Neuronal stem cell (in vitro differentiated cells): ENCODE data around the gene NUP62.

Experiments used
- DNase-seq: peaks from one replicate; pipeline ENCODE4 v3.0.0-alpha.2; 2013; ENCODE audit warnings: low spot score
- H2AFZ ChIP-seq: one replicate; pipeline ENCODE4 v1.6.1; 2013; ENCODE audit warnings: mild to moderate bottlenecking, low read length, inconsistent platforms
- H2AK5ac ChIP-seq: 2 replicates; pipeline ENCODE4 v1.6.1; 2013; ENCODE audit warnings: low read depth, mild to moderate bottlenecking, inconsistent platforms, low read length, moderate library complexity, mixed read lengths
- H2BK120ac ChIP-seq: 2 replicates; pipeline ENCODE4 v1.6.1; 2013; ENCODE audit warnings: low read depth, mild to moderate bottlenecking, inconsistent platforms, low read length, moderate library complexity, mixed read lengths
- H2BK12ac ChIP-seq: one replicate; pipeline ENCODE4 v1.6.1; 2013; ENCODE audit warnings: low read length, inconsistent platforms
- H2BK15ac ChIP-seq: 2 replicates; pipeline ENCODE4 v1.6.1; 2013; ENCODE audit warnings: mild to moderate bottlenecking, low read length, inconsistent platforms, mixed read lengths
- H2BK5ac ChIP-seq: one replicate; pipeline ENCODE4 v1.6.1; 2013; ENCODE audit warnings: inconsistent platforms, mild to moderate bottlenecking, low read length, moderate library complexity
- H3K14ac ChIP-seq: one replicate; pipeline ENCODE4 v1.6.1; 2013; ENCODE audit warnings: low read length, inconsistent platforms
- H3K18ac ChIP-seq: 2 replicates; pipeline ENCODE4 v1.6.1; 2013; ENCODE audit warnings: low read length, inconsistent platforms
- H3K23ac ChIP-seq: 2 replicates; pipeline ENCODE4 v1.6.1; 2013; ENCODE audit warnings: low read depth, mild to moderate bottlenecking, mixed read lengths, low read length, inconsistent platforms; ENCODE audit not compliant: poor library complexity
- H3K27ac ChIP-seq: replicated peaks from 3 replicates; pipeline ENCODE4 v1.5.1; 2013; ENCODE audit warnings: low read length, inconsistent platforms
- H3K27me3 ChIP-seq, 3 experiments: 2 replicates each; pipeline ENCODE4 v1.6.1; 2013; ENCODE audit warnings: low read length in 3 of 3, mild to moderate bottlenecking in 2 of 3, inconsistent platforms in 1 of 3, low read depth in 1 of 3, mixed read lengths in 1 of 3, moderate library complexity in 1 of 3; ENCODE audit not compliant: control insufficient read depth in 3 of 3, insufficient read depth in 3 of 3
- H3K36me3 ChIP-seq, 2 donors: replicated peaks in 1 of 2; 2 replicates each; pipeline ENCODE4 v1.6.1; 2013; ENCODE audit warnings: low read length in 2 of 2; ENCODE audit not compliant: control insufficient read depth in 2 of 2, insufficient read depth in 2 of 2
- H3K4ac ChIP-seq: 2 replicates; pipeline ENCODE4 v1.6.1; 2013; ENCODE audit warnings: inconsistent platforms, mild to moderate bottlenecking, low read length, moderate library complexity
- H3K4me1 ChIP-seq, 2 donors: 1 replicate in 1 of 2; 2 replicates in 1 of 2; pipeline ENCODE4 v1.6.1; 2013; ENCODE audit warnings: low read length in 2 of 2, low read depth in 1 of 2; ENCODE audit not compliant: control insufficient read depth in 2 of 2, insufficient read depth in 1 of 2
- H3K4me2 ChIP-seq: one replicate; pipeline ENCODE4 v1.6.1; 2013; ENCODE audit warnings: mild to moderate bottlenecking, low read length, inconsistent platforms; ENCODE audit not compliant: insufficient read depth, poor library complexity, severe bottlenecking
- H3K4me3 ChIP-seq, 2 donors: 2 replicates each; pipeline ENCODE4 v1.5.1; 2013; ENCODE audit warnings: low read length in 2 of 2, mild to moderate bottlenecking in 2 of 2, inconsistent platforms in 1 of 2, moderate library complexity in 1 of 2
- H3K79me1 ChIP-seq: one replicate; pipeline ENCODE4 v1.6.1; 2013; ENCODE audit warnings: low read depth, mild to moderate bottlenecking, inconsistent platforms, low read length, moderate library complexity
- H3K9ac ChIP-seq: one replicate; pipeline ENCODE4 v1.6.1; 2013; ENCODE audit warnings: mild to moderate bottlenecking, low read depth, low read length, inconsistent platforms; ENCODE audit not compliant: poor library complexity
- H3K9me3 ChIP-seq, 2 donors: replicated peaks in 1 of 2; 2 replicates each; pipeline versions ENCODE3 to v1.6.1; 2013; ENCODE audit warnings: low read length in 2 of 2, mild to moderate bottlenecking in 2 of 2, inconsistent platforms in 1 of 2, low read depth in 1 of 2, mixed read lengths in 1 of 2, moderate library complexity in 1 of 2; ENCODE audit not compliant: control insufficient read depth in 2 of 2, insufficient read depth in 1 of 2
- H4K8ac ChIP-seq: one replicate; pipeline ENCODE4 v1.6.1; 2013; ENCODE audit warnings: low read depth, mild to moderate bottlenecking, inconsistent platforms, low read length, moderate library complexity
- H4K91ac ChIP-seq: one replicate; pipeline ENCODE4 v1.6.1; 2013; ENCODE audit warnings: low read length, low read depth, mild to moderate bottlenecking, inconsistent platforms; ENCODE audit not compliant: poor library complexity
- WGBS, 2 donors: extraction: QIAGEN DNeasy Blood & Tissue Kit; methylation state at CpG; one replicate each; pipeline ENCODE4 v1.1.7; 2013; ENCODE audit warnings: missing lambda C conversion rate in 2 of 2, mixed read lengths in 1 of 2; ENCODE audit not compliant: insufficient read length in 2 of 2, insufficient replicate concordance in 1 of 2; ENCODE audit errors: extremely low coverage in 2 of 2; 5-methylcytosine and 5-hydroxymethylcytosine counted together

NUP62 gene

GRCh38 chr19:49884109-49884508 lies 45.2 kb downstream of the NUP62 start:
- DNase-seq = no peak
- WGBS, 2 donors = no CpG with 5 or more reads among the region's 18 CpGs

GRCh38 chr19:49883094-49883493 lies 46.2 kb downstream of the NUP62 start:
- Histone ChIP-seq H2BK120ac (no peak overlapping the region), H2BK15ac (no peak overlapping the region), H3K4me1 (peaks cover 4 to 7% of the 10 kb centered on the region in 2 donors), H3K14ac (no peak overlapping the region), H3K4ac (no peak overlapping the region), H3K4me2 (no peak overlapping the region), H2AK5ac (peak overlapping the region; percentile 36), H2BK5ac (no peak overlapping the region), H3K23ac (no peak overlapping the region), H3K36me3 (peaks cover 65 to 69% of the 10 kb centered on the region in 2 donors), H3K18ac (no peak overlapping the region), H3K79me1 (peaks cover 13% of the 10 kb centered on the region), H4K91ac (no peak overlapping the region), H3K27me3 (no peaks in the 10 kb centered on the region), H3K9ac (no peak overlapping the region), H3K27ac (no peak overlapping the region), H3K4me3 (no peak overlapping the region), H2BK12ac (no peak overlapping the region), H4K8ac (peak overlapping the region; percentile 23), H2AFZ (no peak overlapping the region), H3K9me3 (peaks cover 7 to 14% of the 10 kb centered on the region in 2 donors)
- WGBS, 2 donors = no CpG with 5 or more reads among the region's 5 CpGs
- DNase-seq = no peak

More at GRCh38 chr19:49884109-49884508, 45.2 kb downstream of the NUP62 start:
- Histone ChIP-seq H3K79me1 (peaks cover 9% of the 10 kb centered on the region), H2BK15ac (no peak overlapping the region), H2AFZ (no peak overlapping the region), H3K18ac (no peak overlapping the region), H3K4me1 (no peaks in the 10 kb centered on the region), H3K27ac (no peak overlapping the region), H3K36me3 (peaks cover 62 to 64% of the 10 kb centered on the region in 2 donors), H4K8ac (no peak overlapping the region), H3K4me3 (no peak overlapping the region), H2BK12ac (no peak overlapping the region), H3K27me3 (peaks cover 0 to under 1% (median 0%) of the 10 kb centered on the region in 3 experiments), H3K4ac (no peak overlapping the region), H4K91ac (no peak overlapping the region), H2BK120ac (no peak overlapping the region), H3K23ac (no peak overlapping the region), H3K4me2 (no peak overlapping the region), H3K14ac (no peak overlapping the region), H2BK5ac (no peak overlapping the region), H3K9ac (no peak overlapping the region), H2AK5ac (no peak overlapping the region), H3K9me3 (peaks cover 7 to 14% of the 10 kb centered on the region in 2 donors)

- no peaks in the 10 kb centered on the region for H3K27me3 ChIP-seq
- peaks cover 7 to 14% of the 10 kb centered on the region in 2 donors for H3K9me3 ChIP-seq
- H3K14ac ChIP-seq = no peak overlapping the region
- no peak overlapping the region for H4K91ac ChIP-seq
- H2BK120ac ChIP-seq = no peak overlapping the region
- H3K4me1 ChIP-seq = peaks cover 5 to 7% of the 10 kb centered on the region in 2 donors
- H4K8ac ChIP-seq = peak overlapping the region; percentile 23
- no peak overlapping the region for H2BK15ac ChIP-seq
- no peak overlapping the region for H3K18ac ChIP-seq
- no peak overlapping the region for H2AFZ ChIP-seq
- H3K4me3 ChIP-seq = no peak overlapping the region
- no peak overlapping the region for H3K27ac ChIP-seq
- no CpG with 5 or more reads among the region's 14 CpGs for WGBS, 2 donors
- no peak overlapping the region for H3K9ac ChIP-seq
- H2BK12ac ChIP-seq = no peak overlapping the region
- no peak overlapping the region for H2BK5ac ChIP-seq
- no peak overlapping the region for H3K4ac ChIP-seq
- no peak overlapping the region for H3K23ac ChIP-seq
- DNase-seq = no peak
- H2AK5ac ChIP-seq = peak overlapping the region; percentile 36
- peaks cover 65 to 69% of the 10 kb centered on the region in 2 donors for H3K36me3 ChIP-seq
- H3K4me2 ChIP-seq = no peak overlapping the region
- peaks cover 13% of the 10 kb centered on the region for H3K79me1 ChIP-seq
Observed at GRCh38 chr19:49882643-49883042, 46.7 kb downstream of the NUP62 start.

GRCh38 chr19:49881672-49882394 lies 47.5 kb downstream of the NUP62 start:
- H3K27ac ChIP-seq = no peak overlapping the region
- no peak overlapping the region for H4K91ac ChIP-seq
- H4K8ac ChIP-seq = no peak overlapping the region
- H3K9ac ChIP-seq = no peak overlapping the region
- no peak overlapping the region for H2BK5ac ChIP-seq
- H3K36me3 ChIP-seq = peaks cover 62 to 69% of the 10 kb centered on the region in 2 donors
- H3K4ac ChIP-seq = no peak overlapping the region
- H3K9me3 ChIP-seq = peaks cover 7 to 14% of the 10 kb centered on the region in 2 donors
- no peak overlapping the region for H3K4me3 ChIP-seq
- H3K4me2 ChIP-seq = no peak overlapping the region
- H3K27me3 ChIP-seq = no peaks in the 10 kb centered on the region
- peaks cover 13% of the 10 kb centered on the region for H3K79me1 ChIP-seq
- DNase-seq = no peak
- no CpG with 5 or more reads among the region's 31 CpGs for WGBS, 2 donors
- peak overlapping the region; percentile 14 for H3K23ac ChIP-seq
- H3K4me1 ChIP-seq = peaks cover 5 to 7% of the 10 kb centered on the region in 2 donors
- no peak overlapping the region for H2BK15ac ChIP-seq
- H2BK12ac ChIP-seq = no peak overlapping the region
- H2AFZ ChIP-seq = no peak overlapping the region
- no peak overlapping the region for H3K14ac ChIP-seq
- no peak overlapping the region for H2AK5ac ChIP-seq
- H3K18ac ChIP-seq = no peak overlapping the region
- H2BK120ac ChIP-seq = no peak overlapping the region
